Left ventricle myocardium inferior (tissue), 1 donor: ENCODE data around the gene OR9A4. TPM values are rescaled to one million over a fixed set of nuclear protein-coding genes. Genes with fewer than 3 reads are reported as not detected.

Source experiments
- DNase-seq: peaks from one replicate; pipeline ENCODE4 v3.0.0-alpha.2; 2020
- H3K27ac ChIP-seq: fragments of 200-600 bp; replicated peaks from 2 replicates; pipeline ENCODE4 v1.8.0; 2021
- H3K27me3 ChIP-seq: fragments of 200-600 bp; 2 replicates; pipeline ENCODE4 v1.8.0; 2021; ENCODE audit warnings: low read depth
- H3K36me3 ChIP-seq: fragments of 200-600 bp; 2 replicates; pipeline ENCODE4 v1.8.0; 2021
- H3K4me1 ChIP-seq: fragments of 200-600 bp; 2 replicates; pipeline ENCODE4 v1.8.0; 2021
- H3K4me3 ChIP-seq: fragments of 200-600 bp; 2 replicates; pipeline ENCODE4 v1.8.0; 2021; ENCODE audit warnings: mild to moderate bottlenecking, moderate library complexity
- H3K9me3 ChIP-seq: fragments of 200-600 bp; replicated peaks from 2 replicates; pipeline ENCODE4 v1.8.0; 2021
- intact Hi-C: fragments of 100-400 bp; cut with micrococcal nuclease; formaldehyde crosslinking; loops from one replicate; pipeline ENCODE4 v1.11.0; 2022
- total RNA-seq: library from RNA; stranded (reverse); fragmentation: NEBNext Ultra II Directional; extraction: Animal tissue kit (Norgen Biotek cat#: 25700); gene quantifications from one replicate; pipeline ENCODE4 v1.2.1, GENCODE V29; 2021
- TF ChIP-seq, protein P1 (sequence below): fragments of 200-600 bp; IDR thresholded peaks from 2 replicates; pipeline ENCODE4 v1.8.0; 2021; ENCODE audit warnings: antibody characterized with exemption, mild to moderate bottlenecking, borderline replicate concordance
- donor health status: DM: no; HTN: yes; CAD: no; lungs with severe emphysema.

Gene OR9A4
- total RNA-seq, 1 donor from 2014 or later: not detected

DNA sequence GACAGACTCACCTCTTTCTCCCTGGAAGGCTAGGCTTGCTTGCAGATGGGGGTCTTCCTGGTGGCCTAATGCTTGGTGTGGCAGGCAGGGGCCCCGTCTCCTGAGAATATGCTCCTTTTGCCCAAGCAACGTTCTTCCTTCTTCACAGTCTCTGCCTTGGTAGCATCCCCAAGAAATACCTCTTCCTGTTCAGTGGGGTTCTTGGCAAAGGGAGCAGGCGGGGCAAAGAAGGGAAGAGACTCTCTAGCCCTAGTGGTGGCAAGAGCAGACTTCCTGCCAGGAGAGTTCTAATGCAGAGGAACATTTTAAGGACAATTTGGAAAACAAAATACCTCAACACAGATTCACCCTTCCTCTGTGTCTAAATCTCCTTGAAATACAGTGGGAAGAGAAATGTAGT is 30.6 kb downstream of the OR9A4 start, which contains the start of gene CLEC5A:
Gene CLEC5A (minus strand): TSS at position 179 of the 400 bp plus-strand sequence. CDS start 682 bp downstream, outside the sequence.
- TF ChIP-seq, protein P1, sequence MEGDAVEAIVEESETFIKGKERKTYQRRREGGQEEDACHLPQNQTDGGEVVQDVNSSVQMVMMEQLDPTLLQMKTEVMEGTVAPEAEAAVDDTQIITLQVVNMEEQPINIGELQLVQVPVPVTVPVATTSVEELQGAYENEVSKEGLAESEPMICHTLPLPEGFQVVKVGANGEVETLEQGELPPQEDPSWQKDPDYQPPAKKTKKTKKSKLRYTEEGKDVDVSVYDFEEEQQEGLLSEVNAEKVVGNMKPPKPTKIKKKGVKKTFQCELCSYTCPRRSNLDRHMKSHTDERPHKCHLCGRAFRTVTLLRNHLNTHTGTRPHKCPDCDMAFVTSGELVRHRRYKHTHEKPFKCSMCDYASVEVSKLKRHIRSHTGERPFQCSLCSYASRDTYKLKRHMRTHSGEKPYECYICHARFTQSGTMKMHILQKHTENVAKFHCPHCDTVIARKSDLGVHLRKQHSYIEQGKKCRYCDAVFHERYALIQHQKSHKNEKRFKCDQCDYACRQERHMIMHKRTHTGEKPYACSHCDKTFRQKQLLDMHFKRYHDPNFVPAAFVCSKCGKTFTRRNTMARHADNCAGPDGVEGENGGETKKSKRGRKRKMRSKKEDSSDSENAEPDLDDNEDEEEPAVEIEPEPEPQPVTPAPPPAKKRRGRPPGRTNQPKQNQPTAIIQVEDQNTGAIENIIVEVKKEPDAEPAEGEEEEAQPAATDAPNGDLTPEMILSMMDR: no peak
- H3K4me3 ChIP-seq: no peak within 1 kb of the TSS
- intact Hi-C loops: no loop called here
- H3K36me3 ChIP-seq: no peaks in the 10 kb centered on the region
- no peaks in the 10 kb centered on the region for H3K27me3 ChIP-seq
- peaks cover 13% of the 10 kb centered on the region for H3K9me3 ChIP-seq
- H3K27ac ChIP-seq: no peak within 1 kb of the TSS
- H3K4me1 ChIP-seq: no peaks in the 10 kb centered on the region
- DNase-seq: no peak

- TF ChIP-seq, protein P1: no peak
- Histone ChIP-seq H3K27ac (no peak overlapping the region), H3K36me3 (no peaks in the 10 kb centered on the region), H3K4me1 (no peaks in the 10 kb centered on the region), H3K27me3 (no peaks in the 10 kb centered on the region), H3K9me3 (no peaks in the 10 kb centered on the region), H3K4me3 (no peak overlapping the region)
- intact Hi-C loops: no loop called here
- no peak for DNase-seq
Measured at GRCh38 chr7:141949021-141949420, 32.8 kb downstream of the OR9A4 start.

DNA sequence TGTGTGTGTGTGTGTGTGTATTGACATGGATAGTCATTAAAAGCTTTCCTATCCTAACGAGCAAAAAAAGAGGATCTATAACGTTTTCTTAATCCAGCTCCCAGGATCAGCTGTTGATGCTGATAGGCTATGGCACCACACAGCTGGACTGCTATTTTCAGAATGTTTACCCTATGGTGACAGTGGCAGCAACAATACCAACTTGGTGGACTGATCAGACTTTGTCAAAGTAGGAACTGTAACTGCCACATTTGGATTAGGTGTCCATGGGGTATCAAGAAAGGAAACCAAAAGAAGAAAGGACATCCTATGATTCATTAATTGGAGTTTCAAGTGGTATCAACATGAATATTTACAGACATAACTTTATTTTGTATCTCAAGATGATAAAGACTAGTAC is 33.3 kb downstream of the OR9A4 start:
- intact Hi-C loops: no loop called here
- Histone ChIP-seq H3K27ac (no peak overlapping the region), H3K4me3 (no peak overlapping the region), H3K27me3 (no peaks in the 10 kb centered on the region), H3K36me3 (no peaks in the 10 kb centered on the region), H3K4me1 (no peaks in the 10 kb centered on the region), H3K9me3 (no peaks in the 10 kb centered on the region)
- DNase-seq: no peak
- TF ChIP-seq, protein P1: no peak

DNA sequence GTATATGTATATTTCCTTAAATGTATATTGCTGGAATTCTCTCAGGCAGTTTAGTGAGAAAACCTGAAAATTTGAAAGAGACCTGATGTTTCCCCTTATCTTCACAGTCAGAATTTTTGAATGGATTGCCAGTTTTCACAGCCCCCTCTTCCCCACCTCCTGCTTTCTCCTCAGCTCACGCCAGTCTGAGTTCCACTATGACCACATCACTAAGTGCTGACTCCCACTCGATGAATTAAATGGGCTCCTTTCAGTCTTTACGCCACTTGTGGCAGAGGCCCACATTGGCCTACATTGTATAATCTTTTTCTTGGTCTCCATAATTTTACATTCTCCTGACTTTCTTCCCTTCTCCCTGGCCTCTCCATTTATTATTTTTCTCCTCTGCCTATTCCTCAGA is 33.7 kb downstream of the OR9A4 start:
- intact Hi-C loops: no loop called here
- Histone ChIP-seq H3K9me3 (no peaks in the 10 kb centered on the region), H3K4me3 (no peak overlapping the region), H3K36me3 (no peaks in the 10 kb centered on the region), H3K4me1 (no peaks in the 10 kb centered on the region), H3K27ac (no peak overlapping the region), H3K27me3 (no peaks in the 10 kb centered on the region)
- DNase-seq: no peak
- TF ChIP-seq, protein P1: no peak

- Histone ChIP-seq H3K9me3 (no peaks in the 10 kb centered on the region), H3K27ac (no peak overlapping the region)
Measured at GRCh38 chr7:141950806-141951205, 34.6 kb downstream of the OR9A4 start.

More at GRCh38 chr7:141950806-141951205, 34.6 kb downstream of the OR9A4 start:
- TF ChIP-seq, protein P1: no peak
- intact Hi-C loops: no loop called here
- no peaks in the 10 kb centered on the region for H3K27me3 ChIP-seq
- no peaks in the 10 kb centered on the region for H3K4me1 ChIP-seq
- H3K4me3 ChIP-seq: no peak overlapping the region
- DNase-seq: no peak
- no peaks in the 10 kb centered on the region for H3K36me3 ChIP-seq
